Esophagus muscularis mucosa (tissue), 4 donors: Measurements from ENCODE around the gene TBKBP1. TPM values are rescaled to one million over a fixed set of nuclear protein-coding genes. Genes with fewer than 3 reads are reported as not detected.

Experiments
- DNase-seq: peaks from one replicate; pipeline ENCODE4 v3.0.0-alpha.2; 2017; ENCODE audit errors: extremely low spot score
- H3K27ac ChIP-seq, 4 donors: fragments of 200-600 bp; sonication (generic); replicated peaks in 1 of 4; 1 replicate in 3 of 4; 2 replicates in 1 of 4; pipeline ENCODE4 v1.5.1; 2016 to 2019; ENCODE audit warnings: mild to moderate bottlenecking in 1 of 4
- H3K27me3 ChIP-seq, 4 donors: fragments of 200-600 bp; sonication (generic); one replicate each; pipeline versions ENCODE4 v1.5.1 to v1.6.0; 2016 to 2019
- H3K36me3 ChIP-seq, 4 donors: fragments of 200-600 bp; sonication (generic); one replicate each; pipeline ENCODE4 v1.5.1; 2016 to 2019
- H3K4me1 ChIP-seq, 4 donors: fragments of 200-600 bp; sonication (generic); one replicate each; pipeline ENCODE4 v1.5.1; 2016 to 2019
- H3K4me3 ChIP-seq, 4 donors: fragments of 200-600 bp; sonication (generic); 1 replicate in 2 of 4; 2 replicates in 2 of 4; pipeline ENCODE4 v1.5.1; 2016 to 2019; ENCODE audit warnings: mild to moderate bottlenecking in 4 of 4, moderate library complexity in 1 of 4
- H3K9me3 ChIP-seq, 4 donors: fragments of 200-600 bp; sonication (generic); 1 replicate in 3 of 4; 2 replicates in 1 of 4; pipeline ENCODE4 v1.5.1; 2016 to 2019
- CTCF ChIP-seq, 3 experiments: fragments of 200-600 bp in 2 of 3; fragments of 450-650 bp in 1 of 3; sonication (generic) in 2 of 3; IDR thresholded peaks; one replicate each; pipeline ENCODE4 v1.5.1; 2017 to 2019; ENCODE audit warnings: antibody characterized with exemption in 3 of 3, mild to moderate bottlenecking in 2 of 3, moderate library complexity in 1 of 3
- EP300 ChIP-seq: sonication (generic); formaldehyde crosslinking; IDR thresholded peaks from one replicate; pipeline ENCODE4 v1.6.1; 2017; ENCODE audit warnings: antibody characterized with exemption
- POLR2A ChIP-seq: fragments of 450-650 bp; IDR thresholded peaks from one replicate; pipeline ENCODE4 v1.6.1; 2017; ENCODE audit warnings: antibody characterized with exemption, moderate library complexity, mild to moderate bottlenecking, low read depth
- POLR2AphosphoS5 ChIP-seq, 2 donors: sonication (generic); formaldehyde crosslinking; IDR thresholded peaks; one replicate each; pipeline ENCODE4 v1.6.1; 2017; ENCODE audit warnings: antibody characterized with exemption in 2 of 2
- WGBS: methylation state at CpG from one replicate; pipeline ENCODE4 v1.1.5; 2018; 5-methylcytosine and 5-hydroxymethylcytosine counted together
- intact Hi-C: fragments of 100-400 bp; cut with DNase I; formaldehyde crosslinking; loops from one replicate; pipeline ENCODE4 v1.15.1; 2023
- total RNA-seq, 4 donors: library from RNA; depleted of rRNA; stranded (reverse); fragments of >200 nt; gene quantifications; one replicate each; pipeline versions ENCODE4 v1.1.0 to v1.2.1, GENCODE V29; 2016

The TBKBP1 gene
- total RNA-seq, 4 donors from 2014 or later, result 11.9 to 26.9 (median 21.2) TPM

GRCh38 chr17:47724705-47725104 lies 30.7 kb downstream of the TBKBP1 start:
- no peak for DNase-seq
- Histone ChIP-seq H3K27ac (no peak overlapping the region), H3K27me3 (peaks cover 0 to 91% (median 11%) of the 10 kb centered on the region in 4 donors), H3K4me3 (no peak overlapping the region), H3K36me3 (no peaks in the 10 kb centered on the region), H3K9me3 (no peaks in the 10 kb centered on the region), H3K4me1 (peaks cover 9 to 18% (median 15%) of the 10 kb centered on the region in 4 donors)
- intact Hi-C loops, result no loop called here
- WGBS, result 85% methylated on average over 2 of the region's 2 CpGs
- TF ChIP-seq EP300 (no peak), POLR2AphosphoS5 (IDR thresholded peaks at IDR 0.05) (no peak), POLR2A (no peak), CTCF (IDR thresholded peaks at IDR 0.05) (no peak)

GRCh38 chr17:47725446-47726111 lies 31.6 kb downstream of the TBKBP1 start:
- no peaks in the 10 kb centered on the region for H3K9me3 ChIP-seq
- no peak overlapping the region for H3K27ac ChIP-seq
- no peak for DNase-seq
- peaks cover 0 to 90% (median 9%) of the 10 kb centered on the region in 4 donors for H3K27me3 ChIP-seq
- no peak overlapping the region for H3K4me3 ChIP-seq
- WGBS, result 69% methylated on average over 13 of the region's 13 CpGs
- TF ChIP-seq POLR2A (no peak), CTCF (IDR thresholded peaks at IDR 0.05) (no peak), EP300 (no peak), POLR2AphosphoS5 (IDR thresholded peaks at IDR 0.05) (no peak)
- no peaks in the 10 kb centered on the region for H3K36me3 ChIP-seq
- H3K4me1 ChIP-seq, result peaks cover 9 to 16% (median 13%) of the 10 kb centered on the region in 4 donors
- intact Hi-C loops, result no loop called here

GRCh38 chr17:47726796-47727703 lies 33.1 kb downstream of the TBKBP1 start:
- Histone ChIP-seq H3K4me1 (peaks cover 0 to 1% (median 0%) of the 10 kb centered on the region in 4 donors), H3K27me3 (peaks cover 0 to 88% (median 6%) of the 10 kb centered on the region in 4 donors), H3K4me3 (no peak overlapping the region), H3K36me3 (no peaks in the 10 kb centered on the region), H3K27ac (no peak overlapping the region), H3K9me3 (no peaks in the 10 kb centered on the region)
- no peak for DNase-seq
- intact Hi-C loops, result no loop called here
- WGBS, result 85% methylated on average over 12 of the region's 12 CpGs
- TF ChIP-seq EP300 (no peak), POLR2AphosphoS5 (IDR thresholded peaks at IDR 0.05) (no peak), CTCF (IDR thresholded peaks at IDR 0.05) (no peak), POLR2A (no peak)

GRCh38 chr17:47727704-47728036 lies 33.7 kb downstream of the TBKBP1 start:
- no peak overlapping the region for H3K4me3 ChIP-seq
- peaks cover 0 to under 1% (median under 1%) of the 10 kb centered on the region in 4 donors for H3K4me1 ChIP-seq
- TF ChIP-seq EP300 (no peak), CTCF (IDR thresholded peaks at IDR 0.05) (no peak), POLR2AphosphoS5 (IDR thresholded peaks at IDR 0.05) (no peak), POLR2A (no peak)
- DNase-seq, result no peak
- WGBS, result 87% methylated on average over 8 of the region's 9 CpGs
- H3K36me3 ChIP-seq, result no peaks in the 10 kb centered on the region
- intact Hi-C loops, result no loop called here
- H3K9me3 ChIP-seq, result no peaks in the 10 kb centered on the region
- no peak overlapping the region for H3K27ac ChIP-seq
- peaks cover 0 to 88% (median 11%) of the 10 kb centered on the region in 4 donors for H3K27me3 ChIP-seq
